K562 (cell line): Measurements from ENCODE around the gene ZAP70. TPM values are rescaled to one million over a fixed set of nuclear protein-coding genes. Genes with fewer than 3 reads are reported as not detected.

Source experiments
- BHLHE40 ChIP-seq: IDR thresholded peaks from 2 replicates; pipeline ENCODE4 v1.6.1; 2011; ENCODE audit warnings: low read length, improper control_type of control experiment
- CBFB ChIP-seq: sonication (generic); formaldehyde crosslinking; IDR thresholded peaks from 2 replicates; pipeline ENCODE4 v1.4.0; 2020; ENCODE audit warnings: mild to moderate bottlenecking, missing genetic modification reagents
- FOXK1 ChIP-seq: sonication (generic); formaldehyde crosslinking; IDR thresholded peaks from 2 replicates; pipeline ENCODE4 v1.8.0; 2022; ENCODE audit warnings: missing genetic modification reagents, mild to moderate bottlenecking, borderline replicate concordance
- JUN ChIP-seq, 2 experiments: sonication (generic) in 1 of 2; formaldehyde crosslinking in 1 of 2; IDR thresholded peaks; 2 replicates each; pipeline versions ENCODE4 v1.6.1 to v1.8.0; 2012 to 2022; ENCODE audit warnings: borderline replicate concordance in 2 of 2, mild to moderate bottlenecking in 2 of 2, improper control_type of control experiment in 1 of 2, low read depth in 1 of 2, low read length in 1 of 2, missing genetic modification reagents in 1 of 2
- KDM2B ChIP-seq: fragments of 250-450 bp; sonication (Bioruptor Pico); IDR thresholded peaks from 2 replicates; pipeline ENCODE4 v1.8.0; 2021; ENCODE audit warnings: mild to moderate bottlenecking, moderate library complexity
- NCOA6 ChIP-seq: fragments of 450-650 bp; IDR thresholded peaks from 2 replicates; pipeline ENCODE4 v1.6.1; 2017; ENCODE audit warnings: mild to moderate bottlenecking
- OTX1 ChIP-seq: fragments of 450-650 bp; formaldehyde crosslinking; IDR thresholded peaks from 2 replicates; pipeline ENCODE4 v1.4.0; 2022; ENCODE audit warnings: mild to moderate bottlenecking
- SMARCA4 ChIP-seq: fragments of 450-650 bp; IDR thresholded peaks from 2 replicates; pipeline ENCODE4 v1.6.1; 2016
- TBP ChIP-seq: optimal IDR thresholded peaks from 2 replicates; pipeline ENCODE3; 2011; ENCODE audit warnings: low read depth, low read length, improper control_type of control experiment
- TCFL5 ChIP-seq: fragments of 250-450 bp; sonication (Bioruptor Pico); conservative IDR thresholded peaks from 2 replicates; pipeline ENCODE4 v1.6.1; 2021; ENCODE audit warnings: mild to moderate bottlenecking, moderate library complexity, matching md5 sums
- ZBTB17 ChIP-seq: fragments of 450-650 bp; formaldehyde crosslinking; IDR thresholded peaks from 2 replicates; pipeline ENCODE4 v1.4.0; 2020; ENCODE audit warnings: mild to moderate bottlenecking
- ZNF224 ChIP-seq: sonication (generic); formaldehyde crosslinking; IDR thresholded peaks from 2 replicates; pipeline ENCODE4 v1.8.0; 2022; ENCODE audit warnings: mild to moderate bottlenecking, missing genetic modification reagents
- ZNF316 ChIP-seq: fragments of 450-650 bp; IDR thresholded peaks from 2 replicates; pipeline ENCODE4 v1.6.1; 2016
- ZNF764 ChIP-seq: fragments of 250-450 bp; sonication (Bioruptor Pico); IDR thresholded peaks from 2 replicates; pipeline ENCODE4 v1.4.0; 2020; ENCODE audit warnings: low read depth, mild to moderate bottlenecking, moderate library complexity
- polyA plus RNA-seq, 8 experiments: library from polyadenylated mRNA; depleted of rRNA in 4 of 8; stranded (reverse) in 5 of 8; unstranded in 3 of 8; fragments of >200 nt; fragmentation: Nextera tagmentation in 2 of 8; fragmentation: Illumina TruSeq in 1 of 8; extraction: Ambion mirVana in 2 of 8; extraction: Trizol in 1 of 8; gene quantifications; 2 replicates each; pipeline versions ENCODE4 v1.2.1 to v1.2.3, GENCODE V29; 2011 to 2014; ENCODE audit warnings: inconsistent platforms in 1 of 8, missing spikeins in 1 of 8
- total RNA-seq, 7 experiments: library from RNA; depleted of rRNA in 6 of 7; stranded (reverse); fragments of >200 nt in 6 of 7; fragmentation: Illumina TruSeq in 2 of 7; extraction: Trizol in 2 of 7; gene quantifications; 2 replicates each; pipeline versions ENCODE4 v1.2.1 to v1.2.3, GENCODE V29; 2011 to 2021; ENCODE audit warnings: low replicate concordance in 1 of 7
- TF ChIP-seq, protein P1 (sequence below): sonication (generic); formaldehyde crosslinking; IDR thresholded peaks from 2 replicates; pipeline ENCODE4 v1.8.0; 2022; ENCODE audit warnings: mild to moderate bottlenecking, missing genetic modification reagents, borderline replicate concordance
- TF ChIP-seq, protein P2 (sequence below): sonication (generic); formaldehyde crosslinking; IDR thresholded peaks from 2 replicates; pipeline ENCODE4 v1.8.1; 2022; ENCODE audit warnings: missing genetic modification reagents
- TF ChIP-seq, protein P3 (sequence below): fragments of 250-450 bp; sonication (Bioruptor Pico); IDR thresholded peaks from 2 replicates; pipeline ENCODE4 v1.8.0; 2021; ENCODE audit warnings: moderate library complexity, mild to moderate bottlenecking, inconsistent platforms
- TF ChIP-seq, protein P4 (sequence below): fragments of 450-650 bp; IDR thresholded peaks from 2 replicates; pipeline ENCODE4 v1.6.1; 2016
- TF ChIP-seq, protein P5 (sequence below): fragments of 450-650 bp; IDR thresholded peaks from 2 replicates; pipeline ENCODE4 v1.6.1; 2018; ENCODE audit warnings: mild to moderate bottlenecking, low read depth; ENCODE audit not compliant: partially characterized antibody
- TF ChIP-seq, protein P6 (sequence below): fragments of 450-650 bp; formaldehyde crosslinking; IDR thresholded peaks from 2 replicates; pipeline ENCODE4 v1.4.0; 2022; ENCODE audit warnings: missing genetic modification characterization

ZAP70 gene
- total and polyA plus RNA-seq, 9 of the 15 experiments (the other 6 are each of a cell fraction or from before 2014, with no cell fraction given) = 0.06 to 0.80 (median 0.21) TPM; not detected in 1

DNA sequence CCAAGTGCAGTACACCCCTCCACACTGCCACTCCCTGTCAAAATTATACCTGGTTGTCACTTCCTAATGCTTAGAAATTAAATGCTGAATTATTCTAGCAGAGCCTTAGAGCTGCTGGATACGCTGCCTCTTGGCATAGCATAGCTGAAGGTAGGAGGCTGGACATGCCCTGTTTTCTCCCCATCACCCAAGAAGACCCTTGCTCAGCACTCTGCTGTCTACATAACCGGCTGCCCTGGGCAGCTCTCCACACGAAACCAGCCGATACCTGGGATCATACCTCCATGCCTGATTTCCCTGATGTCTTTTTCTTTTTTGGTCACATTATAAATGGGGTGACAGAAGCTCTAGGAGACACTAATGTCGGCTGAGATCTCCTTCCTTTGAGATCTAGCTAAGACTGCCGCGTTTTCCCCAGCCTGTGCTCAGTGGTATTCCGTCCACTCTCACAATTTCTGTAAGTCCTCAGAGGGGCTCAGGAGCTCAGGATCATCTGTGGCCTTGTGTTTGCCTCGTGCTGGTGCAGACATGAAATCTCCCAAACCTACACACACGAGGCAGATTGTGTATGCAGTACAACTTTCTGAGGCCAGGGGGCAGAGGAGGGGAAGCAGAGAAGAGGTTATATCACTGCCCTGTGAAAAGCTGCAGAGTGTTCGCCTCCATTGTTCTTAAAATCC lies 13.5 kb upstream of the ZAP70 start (continued):
- TF ChIP-seq, protein P1, sequence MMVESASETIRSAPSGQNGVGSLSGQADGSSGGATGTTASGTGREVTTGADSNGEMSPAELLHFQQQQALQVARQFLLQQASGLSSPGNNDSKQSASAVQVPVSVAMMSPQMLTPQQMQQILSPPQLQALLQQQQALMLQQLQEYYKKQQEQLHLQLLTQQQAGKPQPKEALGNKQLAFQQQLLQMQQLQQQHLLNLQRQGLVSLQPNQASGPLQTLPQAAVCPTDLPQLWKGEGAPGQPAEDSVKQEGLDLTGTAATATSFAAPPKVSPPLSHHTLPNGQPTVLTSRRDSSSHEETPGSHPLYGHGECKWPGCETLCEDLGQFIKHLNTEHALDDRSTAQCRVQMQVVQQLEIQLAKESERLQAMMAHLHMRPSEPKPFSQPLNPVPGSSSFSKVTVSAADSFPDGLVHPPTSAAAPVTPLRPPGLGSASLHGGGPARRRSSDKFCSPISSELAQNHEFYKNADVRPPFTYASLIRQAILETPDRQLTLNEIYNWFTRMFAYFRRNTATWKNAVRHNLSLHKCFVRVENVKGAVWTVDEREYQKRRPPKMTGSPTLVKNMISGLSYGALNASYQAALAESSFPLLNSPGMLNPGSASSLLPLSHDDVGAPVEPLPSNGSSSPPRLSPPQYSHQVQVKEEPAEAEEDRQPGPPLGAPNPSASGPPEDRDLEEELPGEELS (CRISPR knock-in tag) = no peak
- no peak for TF ChIP-seq CBFB (CRISPR knock-in tag)
- TF ChIP-seq ZNF764 (CRISPR knock-in tag) = no peak
- TF ChIP-seq, protein P2, sequence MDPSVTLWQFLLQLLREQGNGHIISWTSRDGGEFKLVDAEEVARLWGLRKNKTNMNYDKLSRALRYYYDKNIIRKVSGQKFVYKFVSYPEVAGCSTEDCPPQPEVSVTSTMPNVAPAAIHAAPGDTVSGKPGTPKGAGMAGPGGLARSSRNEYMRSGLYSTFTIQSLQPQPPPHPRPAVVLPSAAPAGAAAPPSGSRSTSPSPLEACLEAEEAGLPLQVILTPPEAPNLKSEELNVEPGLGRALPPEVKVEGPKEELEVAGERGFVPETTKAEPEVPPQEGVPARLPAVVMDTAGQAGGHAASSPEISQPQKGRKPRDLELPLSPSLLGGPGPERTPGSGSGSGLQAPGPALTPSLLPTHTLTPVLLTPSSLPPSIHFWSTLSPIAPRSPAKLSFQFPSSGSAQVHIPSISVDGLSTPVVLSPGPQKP = no peak
- no peak for TF ChIP-seq OTX1 (CRISPR knock-in tag)
- TF ChIP-seq JUN (IDR thresholded peaks at IDR 0.05; ENCODE audit: borderline replicate concordance, low read depth, low read length) = no peak
- no peak for TF ChIP-seq JUN (CRISPR knock-in tag; IDR thresholded peaks at IDR 0.05; ENCODE audit: borderline replicate concordance)
- no peak for TF ChIP-seq BHLHE40
- TF ChIP-seq NCOA6 = no peak
- no peak for TF ChIP-seq TCFL5 (CRISPR knock-in tag)
- TF ChIP-seq, protein P3, sequence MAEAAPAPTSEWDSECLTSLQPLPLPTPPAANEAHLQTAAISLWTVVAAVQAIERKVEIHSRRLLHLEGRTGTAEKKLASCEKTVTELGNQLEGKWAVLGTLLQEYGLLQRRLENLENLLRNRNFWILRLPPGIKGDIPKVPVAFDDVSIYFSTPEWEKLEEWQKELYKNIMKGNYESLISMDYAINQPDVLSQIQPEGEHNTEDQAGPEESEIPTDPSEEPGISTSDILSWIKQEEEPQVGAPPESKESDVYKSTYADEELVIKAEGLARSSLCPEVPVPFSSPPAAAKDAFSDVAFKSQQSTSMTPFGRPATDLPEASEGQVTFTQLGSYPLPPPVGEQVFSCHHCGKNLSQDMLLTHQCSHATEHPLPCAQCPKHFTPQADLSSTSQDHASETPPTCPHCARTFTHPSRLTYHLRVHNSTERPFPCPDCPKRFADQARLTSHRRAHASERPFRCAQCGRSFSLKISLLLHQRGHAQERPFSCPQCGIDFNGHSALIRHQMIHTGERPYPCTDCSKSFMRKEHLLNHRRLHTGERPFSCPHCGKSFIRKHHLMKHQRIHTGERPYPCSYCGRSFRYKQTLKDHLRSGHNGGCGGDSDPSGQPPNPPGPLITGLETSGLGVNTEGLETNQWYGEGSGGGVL (CRISPR knock-in tag) = no peak
- TF ChIP-seq, protein P4, sequence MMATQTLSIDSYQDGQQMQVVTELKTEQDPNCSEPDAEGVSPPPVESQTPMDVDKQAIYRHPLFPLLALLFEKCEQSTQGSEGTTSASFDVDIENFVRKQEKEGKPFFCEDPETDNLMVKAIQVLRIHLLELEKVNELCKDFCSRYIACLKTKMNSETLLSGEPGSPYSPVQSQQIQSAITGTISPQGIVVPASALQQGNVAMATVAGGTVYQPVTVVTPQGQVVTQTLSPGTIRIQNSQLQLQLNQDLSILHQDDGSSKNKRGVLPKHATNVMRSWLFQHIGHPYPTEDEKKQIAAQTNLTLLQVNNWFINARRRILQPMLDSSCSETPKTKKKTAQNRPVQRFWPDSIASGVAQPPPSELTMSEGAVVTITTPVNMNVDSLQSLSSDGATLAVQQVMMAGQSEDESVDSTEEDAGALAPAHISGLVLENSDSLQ = no peak
- TF ChIP-seq ZBTB17 (CRISPR knock-in tag) = no peak
- TF ChIP-seq, protein P5, sequence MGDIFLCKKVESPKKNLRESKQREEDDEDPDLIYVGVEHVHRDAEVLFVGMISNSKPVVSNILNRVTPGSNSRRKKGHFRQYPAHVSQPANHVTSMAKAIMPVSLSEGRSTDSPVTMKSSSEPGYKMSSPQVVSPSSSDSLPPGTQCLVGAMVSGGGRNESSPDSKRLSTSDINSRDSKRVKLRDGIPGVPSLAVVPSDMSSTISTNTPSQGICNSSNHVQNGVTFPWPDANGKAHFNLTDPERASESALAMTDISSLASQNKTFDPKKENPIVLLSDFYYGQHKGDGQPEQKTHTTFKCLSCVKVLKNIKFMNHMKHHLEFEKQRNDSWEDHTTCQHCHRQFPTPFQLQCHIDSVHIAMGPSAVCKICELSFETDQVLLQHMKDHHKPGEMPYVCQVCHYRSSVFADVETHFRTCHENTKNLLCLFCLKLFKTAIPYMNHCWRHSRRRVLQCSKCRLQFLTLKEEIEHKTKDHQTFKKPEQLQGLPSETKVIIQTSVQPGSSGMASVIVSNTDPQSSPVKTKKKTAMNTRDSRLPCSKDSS = no peak
- no peak for TF ChIP-seq ZNF316
- no peak for TF ChIP-seq FOXK1 (CRISPR knock-in tag)
- TF ChIP-seq TBP = no peak
- no peak for TF ChIP-seq ZNF224 (CRISPR knock-in tag)
- TF ChIP-seq, protein P6, sequence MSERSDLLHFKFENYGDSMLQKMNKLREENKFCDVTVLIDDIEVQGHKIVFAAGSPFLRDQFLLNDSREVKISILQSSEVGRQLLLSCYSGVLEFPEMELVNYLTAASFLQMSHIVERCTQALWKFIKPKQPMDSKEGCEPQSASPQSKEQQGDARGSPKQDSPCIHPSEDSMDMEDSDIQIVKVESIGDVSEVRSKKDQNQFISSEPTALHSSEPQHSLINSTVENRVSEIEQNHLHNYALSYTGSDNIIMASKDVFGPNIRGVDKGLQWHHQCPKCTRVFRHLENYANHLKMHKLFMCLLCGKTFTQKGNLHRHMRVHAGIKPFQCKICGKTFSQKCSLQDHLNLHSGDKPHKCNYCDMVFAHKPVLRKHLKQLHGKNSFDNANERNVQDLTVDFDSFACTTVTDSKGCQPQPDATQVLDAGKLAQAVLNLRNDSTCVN = no peak
- no peak for TF ChIP-seq SMARCA4
- TF ChIP-seq KDM2B (CRISPR knock-in tag) = no peak
